ENCODE results near the gene SHROOM3.

Gene SHROOM3

DNA sequence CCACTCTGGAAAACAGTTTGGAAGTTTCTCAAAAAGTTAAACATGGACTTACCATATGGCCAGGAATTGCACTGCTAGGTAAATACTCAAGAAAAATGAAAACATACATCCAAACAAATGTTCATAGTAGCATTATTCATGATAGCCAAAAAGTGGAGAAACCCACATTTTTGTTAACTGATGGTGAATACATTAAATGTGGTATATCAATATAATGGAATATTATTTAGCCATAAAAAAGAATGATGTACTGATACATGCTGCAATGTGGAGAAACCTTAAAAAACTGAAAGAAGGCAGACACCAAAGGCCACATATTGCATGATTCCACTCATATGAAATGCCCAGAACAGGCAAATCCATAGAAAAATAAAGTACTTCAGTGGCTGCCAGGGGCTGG is 79.1 kb downstream of the SHROOM3 start:
- Histone ChIP-seq H3K27me3 (ENCODE audit: control insufficient read depth, insufficient read depth, low read length) (no peaks in the 10 kb centered on the region), H3K9me3 (ENCODE audit: control insufficient read depth, insufficient read depth, low read length) (no peaks in the 10 kb centered on the region), H3K4me3 (ENCODE audit: low read length) (no peak overlapping the region), H3K36me3 (ENCODE audit: control insufficient read depth, insufficient read depth, low read length) (no peaks in the 10 kb centered on the region), H3K4me1 (ENCODE audit: control insufficient read depth, insufficient read depth, low read length) (no peaks in the 10 kb centered on the region), H3K27ac (ENCODE audit: low read length) (no peak overlapping the region)
- DNase-seq (ENCODE audit: low read depth, low spot score) = no peak

GRCh38 chr4:76515975-76516843 is 81.2 kb downstream of the SHROOM3 start:
- Histone ChIP-seq H3K27me3 (ENCODE audit: control insufficient read depth, insufficient read depth, low read length) (no peaks in the 10 kb centered on the region), H3K4me1 (ENCODE audit: control insufficient read depth, insufficient read depth, low read length) (no peaks in the 10 kb centered on the region), H3K4me3 (ENCODE audit: low read length) (no peak overlapping the region), H3K27ac (ENCODE audit: low read length) (no peak overlapping the region), H3K36me3 (ENCODE audit: control insufficient read depth, insufficient read depth, low read length) (no peaks in the 10 kb centered on the region), H3K9me3 (ENCODE audit: control insufficient read depth, insufficient read depth, low read length) (no peaks in the 10 kb centered on the region)
- WGBS (ENCODE audit: insufficient coverage, insufficient read length) = no CpG with 5 or more reads among the region's 2 CpGs
- DNase-seq (ENCODE audit: low read depth, low spot score) = no peak

DNA sequence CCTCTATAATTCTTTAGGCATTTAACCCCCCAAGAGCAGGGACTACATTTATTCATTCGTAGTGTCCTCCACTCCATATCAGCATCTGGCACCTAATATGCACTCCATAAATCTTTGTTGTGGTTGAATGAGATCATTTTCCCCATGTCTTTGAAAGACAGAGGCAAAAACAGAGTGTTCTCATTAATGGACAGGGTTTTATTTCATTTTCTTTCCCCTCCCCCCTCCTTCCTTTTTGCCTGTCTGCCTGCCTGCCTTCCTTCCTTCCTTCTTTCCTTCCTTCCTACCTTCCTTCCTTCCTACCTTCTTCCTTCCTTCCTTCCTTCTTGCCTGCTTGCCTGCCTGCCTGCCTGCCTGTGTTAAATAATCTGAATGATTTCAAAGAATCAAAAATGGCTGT is 83.2 kb downstream of the SHROOM3 start:
- Histone ChIP-seq H3K4me1 (ENCODE audit: control insufficient read depth, insufficient read depth, low read length) (no peaks in the 10 kb centered on the region), H3K9me3 (ENCODE audit: control insufficient read depth, insufficient read depth, low read length) (no peaks in the 10 kb centered on the region), H3K36me3 (ENCODE audit: control insufficient read depth, insufficient read depth, low read length) (no peaks in the 10 kb centered on the region), H3K27ac (ENCODE audit: low read length) (no peak overlapping the region), H3K4me3 (ENCODE audit: low read length) (no peak overlapping the region), H3K27me3 (ENCODE audit: control insufficient read depth, insufficient read depth, low read length) (no peaks in the 10 kb centered on the region)
- no CpG with 5 or more reads among the region's 1 CpG for WGBS (ENCODE audit: insufficient coverage, insufficient read length)
- no peak for DNase-seq (ENCODE audit: low read depth, low spot score)

GRCh38 chr4:76523593-76523992 is 88.6 kb downstream of the SHROOM3 start:
- H3K9me3 ChIP-seq (ENCODE audit: control insufficient read depth, insufficient read depth, low read length) = no peaks in the 10 kb centered on the region
- H3K36me3 ChIP-seq (ENCODE audit: control insufficient read depth, insufficient read depth, low read length) = no peaks in the 10 kb centered on the region
- H3K27me3 ChIP-seq (ENCODE audit: control insufficient read depth, insufficient read depth, low read length) = no peaks in the 10 kb centered on the region
- no peak overlapping the region for H3K4me3 ChIP-seq (ENCODE audit: low read length)
- DNase-seq (ENCODE audit: low read depth, low spot score) = no peak
- H3K27ac ChIP-seq (ENCODE audit: low read length) = no peak overlapping the region
- WGBS (ENCODE audit: insufficient coverage, insufficient read length) = no CpG with 5 or more reads among the region's 6 CpGs
- no peaks in the 10 kb centered on the region for H3K4me1 ChIP-seq (ENCODE audit: control insufficient read depth, insufficient read depth, low read length)

- DNase-seq (ENCODE audit: low read depth, low spot score) = no peak
- H3K27me3 ChIP-seq (ENCODE audit: control insufficient read depth, insufficient read depth, low read length) = no peaks in the 10 kb centered on the region
- H3K36me3 ChIP-seq (ENCODE audit: control insufficient read depth, insufficient read depth, low read length) = no peaks in the 10 kb centered on the region
- no peaks in the 10 kb centered on the region for H3K9me3 ChIP-seq (ENCODE audit: control insufficient read depth, insufficient read depth, low read length)
- H3K27ac ChIP-seq (ENCODE audit: low read length) = no peak overlapping the region
- WGBS (ENCODE audit: insufficient coverage, insufficient read length) = no CpG with 5 or more reads among the region's 4 CpGs
- no peak overlapping the region for H3K4me3 ChIP-seq (ENCODE audit: low read length)
- H3K4me1 ChIP-seq (ENCODE audit: control insufficient read depth, insufficient read depth, low read length) = no peaks in the 10 kb centered on the region
These were observed 90.7 kb downstream of the SHROOM3 start for GRCh38 chr4:76525751-76526150.

GRCh38 chr4:76526585-76526990 is 91.6 kb downstream of the SHROOM3 start:
- no peak for DNase-seq (ENCODE audit: low read depth, low spot score)
- Histone ChIP-seq H3K4me1 (ENCODE audit: control insufficient read depth, insufficient read depth, low read length) (no peaks in the 10 kb centered on the region), H3K27me3 (ENCODE audit: control insufficient read depth, insufficient read depth, low read length) (no peaks in the 10 kb centered on the region), H3K36me3 (ENCODE audit: control insufficient read depth, insufficient read depth, low read length) (no peaks in the 10 kb centered on the region), H3K4me3 (ENCODE audit: low read length) (no peak overlapping the region), H3K27ac (ENCODE audit: low read length) (no peak overlapping the region), H3K9me3 (ENCODE audit: control insufficient read depth, insufficient read depth, low read length) (no peaks in the 10 kb centered on the region)
- WGBS (ENCODE audit: insufficient coverage, insufficient read length) = no CpG with 5 or more reads among the region's 2 CpGs

GRCh38 chr4:76527666-76528065 is 92.6 kb downstream of the SHROOM3 start:
- WGBS (ENCODE audit: insufficient coverage, insufficient read length) = no CpG with 5 or more reads among the region's 5 CpGs
- no peaks in the 10 kb centered on the region for H3K9me3 ChIP-seq (ENCODE audit: control insufficient read depth, insufficient read depth, low read length)
- H3K4me3 ChIP-seq (ENCODE audit: low read length) = no peak overlapping the region
- H3K27ac ChIP-seq (ENCODE audit: low read length) = no peak overlapping the region
- no peaks in the 10 kb centered on the region for H3K4me1 ChIP-seq (ENCODE audit: control insufficient read depth, insufficient read depth, low read length)
- DNase-seq (ENCODE audit: low read depth, low spot score) = no peak
- H3K36me3 ChIP-seq (ENCODE audit: control insufficient read depth, insufficient read depth, low read length) = no peaks in the 10 kb centered on the region
- H3K27me3 ChIP-seq (ENCODE audit: control insufficient read depth, insufficient read depth, low read length) = no peaks in the 10 kb centered on the region

GRCh38 chr4:76531597-76531996 is 96.6 kb downstream of the SHROOM3 start:
- WGBS (ENCODE audit: insufficient coverage, insufficient read length) = no CpG with 5 or more reads among the region's 2 CpGs
- Histone ChIP-seq H3K27ac (ENCODE audit: low read length) (no peak overlapping the region), H3K4me3 (ENCODE audit: low read length) (no peak overlapping the region), H3K27me3 (ENCODE audit: control insufficient read depth, insufficient read depth, low read length) (no peaks in the 10 kb centered on the region), H3K9me3 (ENCODE audit: control insufficient read depth, insufficient read depth, low read length) (no peaks in the 10 kb centered on the region), H3K36me3 (ENCODE audit: control insufficient read depth, insufficient read depth, low read length) (no peaks in the 10 kb centered on the region), H3K4me1 (ENCODE audit: control insufficient read depth, insufficient read depth, low read length) (peaks cover 2% of the 10 kb centered on the region; the same call in 1 of the 2 replicates)
- DNase-seq (ENCODE audit: low read depth, low spot score) = no peak

DNA sequence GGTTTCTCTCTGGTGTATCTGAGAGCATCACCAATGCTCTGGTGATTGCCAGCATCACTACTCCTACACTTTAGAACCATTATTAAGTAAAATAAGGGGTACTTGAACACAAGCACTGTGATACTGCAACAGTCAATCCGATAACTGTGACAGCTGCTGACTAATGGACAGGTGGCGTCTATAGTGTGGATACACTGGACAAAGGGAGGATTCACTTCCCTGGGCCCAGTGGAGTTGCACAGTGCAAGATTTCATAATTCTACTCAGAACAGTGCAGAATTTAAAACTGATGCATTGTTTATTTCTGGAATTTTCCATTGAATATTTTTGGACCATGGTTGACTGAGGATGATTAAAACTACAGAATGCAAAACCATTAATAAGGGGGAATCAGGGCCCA is 97.8 kb downstream of the SHROOM3 start:
- H3K9me3 ChIP-seq (ENCODE audit: control insufficient read depth, insufficient read depth, low read length) = no peaks in the 10 kb centered on the region
- no peaks in the 10 kb centered on the region for H3K27me3 ChIP-seq (ENCODE audit: control insufficient read depth, insufficient read depth, low read length)
- no peaks in the 10 kb centered on the region for H3K36me3 ChIP-seq (ENCODE audit: control insufficient read depth, insufficient read depth, low read length)
- DNase-seq (ENCODE audit: low read depth, low spot score) = no peak
- no CpG with 5 or more reads among the region's 2 CpGs for WGBS (ENCODE audit: insufficient coverage, insufficient read length)
- H3K27ac ChIP-seq (ENCODE audit: low read length) = no peak overlapping the region
- H3K4me3 ChIP-seq (ENCODE audit: low read length) = no peak overlapping the region
- peaks cover 2% of the 10 kb centered on the region; the same call in 1 of the 2 replicates for H3K4me1 ChIP-seq (ENCODE audit: control insufficient read depth, insufficient read depth, low read length)

GRCh38 chr4:76533314-76533713 is 98.3 kb downstream of the SHROOM3 start:
- no peak overlapping the region for H3K27ac ChIP-seq (ENCODE audit: low read length)
- no peaks in the 10 kb centered on the region for H3K27me3 ChIP-seq (ENCODE audit: control insufficient read depth, insufficient read depth, low read length)
- no peak for DNase-seq (ENCODE audit: low read depth, low spot score)
- H3K4me3 ChIP-seq (ENCODE audit: low read length) = no peak overlapping the region
- no peaks in the 10 kb centered on the region for H3K9me3 ChIP-seq (ENCODE audit: control insufficient read depth, insufficient read depth, low read length)
- no peaks in the 10 kb centered on the region for H3K36me3 ChIP-seq (ENCODE audit: control insufficient read depth, insufficient read depth, low read length)
- H3K4me1 ChIP-seq (ENCODE audit: control insufficient read depth, insufficient read depth, low read length) = peaks cover 2% of the 10 kb centered on the region; the same call in 1 of the 2 replicates
